Activated naive CD4-positive, alpha-beta T cell treated with anti-CD3 and anti-CD28 coated beads, Interleukin-2, amount 50 U/mL, for 24 hours (primary cell): ENCODE data around the gene PRAMEF8.
"Not testable (repeated sequence)": the region's sequence is repeated elsewhere in the genome, so short reads cannot be mapped to it uniquely, and the experiment has no call there.

Experiments
- H3K27ac Mint-ChIP-seq: one replicate; pipeline ENCODE4 v1.8.0; 2021; ENCODE audit warnings: mild to moderate bottlenecking, mixed read lengths
- H3K27me3 Mint-ChIP-seq: one replicate; pipeline ENCODE4 v1.8.0; 2021; ENCODE audit warnings: mixed read lengths
- H3K36me3 Mint-ChIP-seq: one replicate; pipeline ENCODE4 v1.8.0; 2021; ENCODE audit warnings: mixed read lengths
- H3K4me1 Mint-ChIP-seq: one replicate; pipeline ENCODE4 v1.8.0; 2021; ENCODE audit warnings: mixed read lengths
- H3K4me3 Mint-ChIP-seq: one replicate; pipeline ENCODE4 v1.8.0; 2021; ENCODE audit warnings: mild to moderate bottlenecking, mixed read lengths
- H3K9me3 Mint-ChIP-seq: one replicate; pipeline ENCODE4 v1.8.0; 2021; ENCODE audit warnings: mixed read lengths

PRAMEF8 gene

DNA sequence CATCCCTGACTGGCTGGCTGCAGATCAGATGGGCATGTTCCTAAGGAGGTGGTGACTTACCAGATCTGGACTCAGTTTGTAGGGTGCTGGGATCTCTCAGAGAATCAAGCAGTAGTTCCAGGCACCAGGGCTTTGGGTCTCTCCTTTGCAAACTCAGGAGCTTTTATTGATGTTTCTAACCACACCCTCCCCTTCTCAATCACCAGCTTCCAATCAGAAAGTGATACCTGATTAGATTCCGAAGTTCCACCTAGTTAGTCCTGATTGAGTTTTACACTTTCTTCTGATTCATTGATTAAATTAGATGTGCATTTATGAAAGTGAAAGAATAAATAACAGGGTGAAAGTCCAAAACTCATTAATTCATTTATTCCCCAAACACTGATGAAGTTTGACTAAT, at the start of gene PRAMEF8:
PRAMEF8 (minus strand) TSS at position 101 of the 400 bp plus-strand sequence. CDS start 1,046 bp downstream, outside the sequence.
- H3K4me1 Mint-ChIP-seq, H3K27me3 Mint-ChIP-seq, H3K27ac Mint-ChIP-seq, H3K9me3 Mint-ChIP-seq, H3K36me3 Mint-ChIP-seq, H3K4me3 Mint-ChIP-seq: not testable (repeated sequence)

DNA sequence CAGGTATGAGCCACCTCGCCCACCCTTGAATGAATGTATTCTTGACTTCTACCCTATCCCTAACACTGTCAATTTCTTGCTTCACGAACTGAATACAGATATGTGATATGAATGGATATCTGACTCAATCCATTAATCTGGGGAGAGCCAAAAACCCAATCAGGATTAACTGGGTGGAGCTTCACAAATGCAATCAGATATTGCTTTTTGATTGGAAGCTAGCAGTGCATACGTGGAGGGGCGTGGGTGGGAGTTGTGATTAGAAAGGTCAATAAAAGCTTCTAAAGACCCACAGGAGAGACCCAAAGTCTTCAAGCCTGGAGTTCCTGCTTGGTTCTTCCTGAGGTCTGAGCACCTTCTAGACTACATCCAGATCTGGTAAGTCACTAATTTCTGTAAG, 30.3 kb upstream of the PRAMEF8 start, which contains the start of gene PRAMEF15:
PRAMEF15 (plus strand) TSS at position 301 of the 400 bp plus-strand sequence. CDS start 2,827 bp downstream, outside the sequence.
- H3K36me3 Mint-ChIP-seq, H3K27ac Mint-ChIP-seq, H3K4me3 Mint-ChIP-seq, H3K27me3 Mint-ChIP-seq, H3K4me1 Mint-ChIP-seq, H3K9me3 Mint-ChIP-seq: not testable (repeated sequence)

- not testable (repeated sequence) for H3K36me3 Mint-ChIP-seq, H3K4me1 Mint-ChIP-seq, H3K27ac Mint-ChIP-seq, H3K27me3 Mint-ChIP-seq, H3K4me3 Mint-ChIP-seq, H3K9me3 Mint-ChIP-seq
These were observed 18.3 kb upstream of the PRAMEF8 start, which contains the start of gene PRAMEF33 for GRCh38 chr1:13303239-13303638. PRAMEF33 (plus strand) TSS chr1:13303539; CDS start chr1:13305955, 2,416 bp downstream.

GRCh38 chr1:13302197-13302596, 17.3 kb upstream of the PRAMEF8 start:
- not testable (repeated sequence) for H3K9me3 Mint-ChIP-seq, H3K27me3 Mint-ChIP-seq, H3K27ac Mint-ChIP-seq, H3K36me3 Mint-ChIP-seq, H3K4me1 Mint-ChIP-seq, H3K4me3 Mint-ChIP-seq

GRCh38 chr1:13298699-13299098, 13.8 kb upstream of the PRAMEF8 start:
- not testable (repeated sequence) for H3K36me3 Mint-ChIP-seq, H3K9me3 Mint-ChIP-seq, H3K4me1 Mint-ChIP-seq, H3K27ac Mint-ChIP-seq, H3K4me3 Mint-ChIP-seq, H3K27me3 Mint-ChIP-seq

GRCh38 chr1:13297216-13297931, 12.4 kb upstream of the PRAMEF8 start:
- not testable (repeated sequence) for H3K4me1 Mint-ChIP-seq, H3K27me3 Mint-ChIP-seq, H3K4me3 Mint-ChIP-seq, H3K9me3 Mint-ChIP-seq, H3K27ac Mint-ChIP-seq, H3K36me3 Mint-ChIP-seq

GRCh38 chr1:13289030-13289429, 4.1 kb upstream of the PRAMEF8 start:
- not testable (repeated sequence) for H3K9me3 Mint-ChIP-seq, H3K4me3 Mint-ChIP-seq, H3K4me1 Mint-ChIP-seq, H3K27me3 Mint-ChIP-seq, H3K36me3 Mint-ChIP-seq, H3K27ac Mint-ChIP-seq

DNA sequence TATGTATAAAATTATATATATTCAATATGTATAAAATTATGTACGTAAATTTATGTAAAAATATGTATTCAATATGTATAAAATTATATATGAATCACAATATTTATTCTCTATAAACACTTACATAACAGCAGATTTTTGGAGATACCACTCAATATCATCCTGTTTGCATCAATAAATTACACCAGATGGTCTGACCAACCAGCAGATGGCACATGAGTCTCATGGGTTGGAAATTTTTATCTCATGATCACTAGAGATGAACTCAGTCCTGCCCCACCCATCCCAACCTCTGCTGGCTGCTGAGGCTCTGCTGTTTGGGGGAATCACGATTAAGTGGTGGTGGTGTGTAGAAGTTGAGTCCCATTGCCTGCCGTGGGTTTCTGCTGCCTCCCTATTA, 5.3 kb downstream of the PRAMEF8 start:
- not testable (repeated sequence) for H3K36me3 Mint-ChIP-seq, H3K4me1 Mint-ChIP-seq, H3K4me3 Mint-ChIP-seq, H3K27me3 Mint-ChIP-seq, H3K27ac Mint-ChIP-seq, H3K9me3 Mint-ChIP-seq

GRCh38 chr1:13277016-13277415, 7.9 kb downstream of the PRAMEF8 start:
- not testable (repeated sequence) for H3K9me3 Mint-ChIP-seq, H3K27me3 Mint-ChIP-seq, H3K27ac Mint-ChIP-seq, H3K36me3 Mint-ChIP-seq, H3K4me1 Mint-ChIP-seq, H3K4me3 Mint-ChIP-seq

GRCh38 chr1:13265124-13265523, 19.8 kb downstream of the PRAMEF8 start:
- H3K36me3 Mint-ChIP-seq, result not testable (repeated sequence)

GRCh38 chr1:13253898-13254297, 31.0 kb downstream of the PRAMEF8 start, which contains the start of gene PRAMEF5:
PRAMEF5 (plus strand) TSS chr1:13254198; CDS start chr1:13259269, 5,071 bp downstream.
- H3K9me3 Mint-ChIP-seq, H3K36me3 Mint-ChIP-seq, H3K27me3 Mint-ChIP-seq, H3K4me1 Mint-ChIP-seq, H3K4me3 Mint-ChIP-seq, H3K27ac Mint-ChIP-seq: not testable (repeated sequence)

More at GRCh38 chr1:13265124-13265523, 19.8 kb downstream of the PRAMEF8 start:
- H3K27ac Mint-ChIP-seq, H3K4me3 Mint-ChIP-seq, H3K27me3 Mint-ChIP-seq, H3K9me3 Mint-ChIP-seq, H3K4me1 Mint-ChIP-seq: not testable (repeated sequence)

DNA sequence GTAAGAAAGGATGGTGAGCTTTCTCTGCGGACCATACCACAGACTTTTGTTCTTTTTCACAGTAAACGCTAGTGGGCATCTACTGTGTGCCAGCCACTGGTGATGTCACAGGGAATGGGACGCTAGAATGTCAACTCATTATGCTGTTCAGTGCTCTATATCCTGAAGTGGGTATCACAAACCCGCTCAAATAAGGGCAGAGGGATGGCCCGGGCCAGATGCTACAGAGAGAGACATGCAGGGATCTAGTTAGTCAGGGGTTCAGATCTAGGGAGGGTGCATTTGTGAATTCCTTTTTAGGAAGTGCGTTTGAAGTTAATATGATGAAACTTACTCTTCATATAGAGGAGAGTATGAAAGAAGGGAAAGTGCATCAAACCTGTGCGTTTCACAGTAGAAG, 37.8 kb downstream of the PRAMEF8 start:
- H3K27ac Mint-ChIP-seq, H3K4me1 Mint-ChIP-seq, H3K4me3 Mint-ChIP-seq, H3K27me3 Mint-ChIP-seq, H3K36me3 Mint-ChIP-seq, H3K9me3 Mint-ChIP-seq: not testable (repeated sequence)

DNA sequence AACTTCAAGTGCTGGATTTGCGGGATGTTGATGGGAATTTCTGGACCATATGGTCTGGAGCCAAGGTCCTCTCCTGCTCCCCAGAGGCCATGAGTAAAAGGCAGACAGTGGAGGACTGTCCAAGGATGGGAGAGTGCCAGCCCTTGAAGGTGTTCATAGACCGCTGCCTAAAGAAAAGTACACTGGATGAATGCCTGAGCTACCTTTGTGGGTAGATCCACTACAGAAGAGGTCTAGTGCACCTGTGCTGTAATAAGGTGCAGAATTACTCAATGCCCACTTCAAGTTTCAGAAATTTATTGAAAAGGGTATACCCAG, 38.4 kb downstream of the PRAMEF8 start:
- H3K27me3 Mint-ChIP-seq, H3K36me3 Mint-ChIP-seq, H3K9me3 Mint-ChIP-seq, H3K4me1 Mint-ChIP-seq, H3K4me3 Mint-ChIP-seq, H3K27ac Mint-ChIP-seq: not testable (repeated sequence)

DNA sequence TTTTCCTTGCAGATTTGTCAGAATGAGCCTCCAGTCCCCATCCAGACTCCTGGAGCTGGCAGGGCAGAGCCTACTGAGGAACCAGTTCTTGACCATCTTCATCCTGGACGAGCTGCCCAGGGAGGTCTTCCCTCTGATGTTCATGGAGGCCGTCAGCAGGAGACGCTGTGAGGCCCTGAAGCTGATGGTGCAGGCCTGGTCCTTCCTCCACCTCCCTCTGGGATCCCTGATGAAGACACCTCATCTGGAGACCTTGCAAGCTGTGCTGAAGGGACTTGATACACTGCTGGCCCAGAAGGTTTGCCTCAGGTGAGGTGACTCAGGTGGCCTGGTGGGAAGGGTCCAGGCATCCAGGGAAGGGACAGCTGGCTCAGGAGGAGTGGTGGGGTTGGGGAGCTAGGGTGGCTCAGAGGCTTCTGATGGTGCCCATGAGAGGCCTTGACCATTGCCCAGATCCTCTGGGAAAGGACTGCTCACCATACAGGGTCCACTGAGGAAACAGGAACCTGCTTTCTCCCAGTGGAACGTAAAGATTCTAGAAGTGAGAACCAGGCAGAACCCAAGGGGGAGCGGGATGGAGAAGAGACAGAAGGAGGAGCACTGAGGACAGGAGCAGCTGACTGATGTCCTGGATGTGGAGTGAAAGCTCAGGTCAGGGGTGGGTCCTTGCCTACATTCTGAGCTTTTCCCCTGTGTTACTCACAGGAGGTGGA, 38.9 kb downstream of the PRAMEF8 start:
- H3K9me3 Mint-ChIP-seq, H3K4me1 Mint-ChIP-seq, H3K36me3 Mint-ChIP-seq, H3K27me3 Mint-ChIP-seq, H3K27ac Mint-ChIP-seq, H3K4me3 Mint-ChIP-seq: not testable (repeated sequence)

- H3K9me3 Mint-ChIP-seq, H3K4me1 Mint-ChIP-seq, H3K4me3 Mint-ChIP-seq, H3K36me3 Mint-ChIP-seq, H3K27me3 Mint-ChIP-seq, H3K27ac Mint-ChIP-seq: not testable (repeated sequence)
These were observed 41.2 kb downstream of the PRAMEF8 start for GRCh38 chr1:13243536-13244263.

DNA sequence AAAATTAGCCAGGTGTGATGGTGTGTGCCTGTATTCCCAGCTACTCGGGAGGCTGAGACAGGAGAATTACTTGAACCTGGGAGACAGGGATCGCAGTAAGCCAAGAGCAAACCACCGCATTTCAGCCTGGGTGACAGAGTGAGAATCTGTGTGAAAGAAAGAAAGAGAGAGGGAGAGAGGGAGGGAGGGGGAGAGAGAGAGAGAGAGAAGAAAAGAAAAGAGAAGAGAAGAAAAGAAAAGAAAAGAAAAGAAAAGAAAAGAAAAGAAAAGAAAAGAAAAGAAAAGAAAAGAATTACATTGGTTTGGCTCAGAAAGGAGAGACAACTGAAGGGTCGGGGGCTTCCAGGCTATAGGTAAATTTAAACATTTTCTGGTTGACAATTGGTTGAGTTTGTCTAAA, 45.3 kb downstream of the PRAMEF8 start:
- H3K27me3 Mint-ChIP-seq, result not testable (repeated sequence)

More for the DNA sequence above, 45.3 kb downstream of the PRAMEF8 start:
- not testable (repeated sequence) for H3K4me1 Mint-ChIP-seq, H3K27ac Mint-ChIP-seq, H3K36me3 Mint-ChIP-seq, H3K4me3 Mint-ChIP-seq, H3K9me3 Mint-ChIP-seq
